H1 (cell line): ENCODE measurements around the gene ASCL5. TPM values are rescaled to one million over a fixed set of nuclear protein-coding genes. Genes with fewer than 3 reads are reported as not detected.

Experiments used
- CTCF ChIA-PET: fragments of 300-600 bp; sonication (Branson Sonifier 250); formaldehyde crosslinking; loops from one replicate; lab custom pipeline; 2021; ENCODE audit not compliant: partially characterized antibody; lab: Charles Lee
- POLR2A ChIA-PET: fragments of 300-600 bp; sonication (Branson Sonifier 250); formaldehyde crosslinking; loops from one replicate; lab custom pipeline; 2021; ENCODE audit warnings: inconsistent platforms; ENCODE audit not compliant: partially characterized antibody; lab: Charles Lee
- DNase-seq, 2 experiments: peaks; one replicate each; pipeline versions ENCODE4 v3.0.0 to v3.0.0-alpha.2; 2010 to 2022; ENCODE audit warnings: low spot score in 2 of 2, low read depth in 1 of 2, mixed read lengths in 1 of 2
- FAIRE-seq: peaks from 2 replicates; lab custom pipeline; 2011; peaks lifted over from hg19 to GRCh38; lab: Jason Lieb, UNC
- H2AFZ ChIP-seq: 2 replicates; pipeline ENCODE4 v1.8.1; 2012; ENCODE audit warnings: low read length, inconsistent platforms
- H2AK5ac ChIP-seq: 2 replicates; pipeline ENCODE4 v1.6.1; 2013; ENCODE audit warnings: low read depth, low read length
- H2BK120ac ChIP-seq: replicated peaks from 2 replicates; pipeline ENCODE3; 2013; ENCODE audit warnings: low read depth, low read length, inconsistent platforms
- H2BK12ac ChIP-seq: 2 replicates; pipeline ENCODE4 v1.6.1; 2013; ENCODE audit warnings: low read depth, low read length
- H2BK15ac ChIP-seq: 2 replicates; pipeline ENCODE4 v1.6.1; 2013; ENCODE audit warnings: low read length
- H2BK20ac ChIP-seq: 2 replicates; pipeline ENCODE4 v1.6.1; 2013; ENCODE audit warnings: low read length
- H2BK5ac ChIP-seq: 2 replicates; pipeline ENCODE4 v1.6.1; 2013; ENCODE audit warnings: low read depth, low read length
- H3K14ac ChIP-seq: 2 replicates; pipeline ENCODE4 v1.6.1; 2013; ENCODE audit warnings: inconsistent platforms; ENCODE audit not compliant: insufficient read length
- H3K18ac ChIP-seq: 2 replicates; pipeline ENCODE4 v1.6.1; 2013; ENCODE audit warnings: low read length; ENCODE audit errors: extremely low read depth
- H3K23ac ChIP-seq: 2 replicates; pipeline ENCODE4 v1.6.1; 2013; ENCODE audit warnings: inconsistent platforms; ENCODE audit not compliant: insufficient read length
- H3K23me2 ChIP-seq: 2 replicates; pipeline ENCODE4 v1.6.1; 2013; ENCODE audit warnings: low read depth, low read length
- H3K27ac ChIP-seq: 2 replicates; pipeline ENCODE4 v1.6.1; 2011; ENCODE audit warnings: low read depth, low read length, inconsistent platforms
- H3K27me3 ChIP-seq, 4 experiments: replicated peaks in 1 of 4; 1 replicate in 1 of 4; 2 replicates in 3 of 4; pipeline versions ENCODE4 v1.6.1 to v1.8.1; 2011 to 2013; ENCODE audit warnings: low read length in 3 of 4, mild to moderate bottlenecking in 3 of 4, inconsistent platforms in 2 of 4, mixed read lengths in 2 of 4, moderate library complexity in 1 of 4; ENCODE audit not compliant: control insufficient read depth in 3 of 4, insufficient read depth in 3 of 4; ENCODE audit errors: extremely low read depth in 1 of 4
- H3K36me3 ChIP-seq, 4 experiments: 2 replicates each; pipeline versions ENCODE4 v1.6.1 to v1.8.1; 2011 to 2013; ENCODE audit warnings: mild to moderate bottlenecking in 4 of 4, low read length in 3 of 4, moderate library complexity in 2 of 4, control low read depth in 1 of 4, inconsistent platforms in 1 of 4; ENCODE audit not compliant: insufficient read depth in 4 of 4, control insufficient read depth in 2 of 4
- H3K4ac ChIP-seq: replicated peaks from 2 replicates; pipeline ENCODE3; 2013; ENCODE audit warnings: low read length, low read depth, mixed read lengths, inconsistent platforms; ENCODE audit not compliant: insufficient read length
- H3K4me1 ChIP-seq, 4 experiments: replicated peaks in 1 of 4; 1 replicate in 1 of 4; 2 replicates in 3 of 4; pipeline versions ENCODE4 v1.6.1 to v1.8.1; 2011 to 2013; ENCODE audit warnings: low read length in 3 of 4, inconsistent platforms in 2 of 4, mixed read lengths in 1 of 4; ENCODE audit not compliant: insufficient read depth in 4 of 4, control insufficient read depth in 3 of 4
- H3K4me2 ChIP-seq, 2 experiments: 2 replicates each; pipeline versions ENCODE4 v1.6.1 to v1.8.1; 2011 to 2013; ENCODE audit warnings: low read depth in 2 of 2, low read length in 2 of 2, control low read depth in 1 of 2, inconsistent platforms in 1 of 2, mild to moderate bottlenecking in 1 of 2; ENCODE audit not compliant: insufficient read depth in 1 of 2
- H3K4me3 ChIP-seq, 4 experiments: fragments of 200-600, 300-600 bp in 1 of 4; sonication (generic), shearing (Covaris generic), sonication (Bioruptor Twin) in 1 of 4; 2 replicates each; pipeline versions ENCODE4 v1.5.1 to v1.8.1; 2011 to 2016; ENCODE audit warnings: low read length in 4 of 4, low read depth in 3 of 4, control low read depth in 2 of 4, inconsistent platforms in 2 of 4, mild to moderate bottlenecking in 2 of 4, mixed read lengths in 1 of 4, moderate library complexity in 1 of 4; ENCODE audit not compliant: insufficient read depth in 2 of 4; ENCODE audit errors: extremely low read depth in 1 of 4
- H3K56ac ChIP-seq: replicated peaks from 2 replicates; pipeline ENCODE3; 2013; ENCODE audit warnings: low read depth, mild to moderate bottlenecking, mixed read lengths, low read length, inconsistent platforms; ENCODE audit not compliant: insufficient read length
- H3K79me1 ChIP-seq: 2 replicates; pipeline ENCODE4 v1.6.1; 2013; ENCODE audit warnings: low read depth, low read length, control low read depth
- H3K79me2 ChIP-seq, 2 experiments: 2 replicates each; pipeline versions ENCODE4 v1.6.1 to v1.8.1; 2012 to 2013; ENCODE audit warnings: low read length in 2 of 2, mild to moderate bottlenecking in 2 of 2, inconsistent platforms in 1 of 2; ENCODE audit not compliant: insufficient read depth in 2 of 2, control insufficient read depth in 1 of 2
- H3K9ac ChIP-seq, 4 experiments: replicated peaks in 1 of 4; 1 replicate in 1 of 4; 2 replicates in 3 of 4; pipeline versions ENCODE4 v1.6.1 to v1.8.1; 2011 to 2013; ENCODE audit warnings: low read depth in 3 of 4, low read length in 3 of 4, control low read depth in 2 of 4, mild to moderate bottlenecking in 2 of 4, moderate library complexity in 2 of 4, inconsistent platforms in 1 of 4; ENCODE audit errors: extremely low read depth in 1 of 4
- H3K9me3 ChIP-seq, 2 experiments: 2 replicates each; pipeline versions ENCODE4 v1.6.1 to v1.8.1; 2012 to 2013; ENCODE audit warnings: mild to moderate bottlenecking in 2 of 2, moderate library complexity in 2 of 2, control low read depth in 1 of 2, inconsistent platforms in 1 of 2, low read depth in 1 of 2, low read length in 1 of 2, mixed read lengths in 1 of 2; ENCODE audit not compliant: insufficient read depth in 2 of 2
- H4K20me1 ChIP-seq, 2 experiments: replicated peaks in 1 of 2; 2 replicates each; pipeline versions ENCODE3 to v1.8.1; 2011 to 2013; ENCODE audit warnings: inconsistent platforms in 2 of 2, low read length in 2 of 2, mild to moderate bottlenecking in 1 of 2; ENCODE audit not compliant: insufficient read depth in 2 of 2, control insufficient read depth in 1 of 2
- H4K5ac ChIP-seq: 2 replicates; pipeline ENCODE4 v1.6.1; 2013; ENCODE audit warnings: low read length, low read depth, mixed read lengths, inconsistent platforms; ENCODE audit not compliant: insufficient read length
- H4K8ac ChIP-seq: 2 replicates; pipeline ENCODE4 v1.8.0; 2013; ENCODE audit warnings: mild to moderate bottlenecking, moderate library complexity, low read length, inconsistent platforms; ENCODE audit not compliant: insufficient read depth; ENCODE audit errors: extremely low read depth
- H4K91ac ChIP-seq: replicated peaks from 2 replicates; pipeline ENCODE3; 2013; ENCODE audit warnings: low read length, mixed read lengths, inconsistent platforms; ENCODE audit not compliant: insufficient read length
- ASH2L ChIP-seq: fragments of 200-600, 300-600 bp; sonication (generic); IDR thresholded peaks from one replicate; pipeline ENCODE4 v1.7.1; 2017; ENCODE audit warnings: low read length
- BCL11A ChIP-seq, 2 experiments: IDR thresholded peaks; one replicate each; pipeline ENCODE4 v1.6.1; 2011; ENCODE audit warnings: low read depth in 2 of 2, low read length in 2 of 2, mild to moderate bottlenecking in 2 of 2
- FOSL1 ChIP-seq: IDR thresholded peaks from 2 replicates; pipeline ENCODE4 v1.6.1; 2011; ENCODE audit warnings: mild to moderate bottlenecking, low read depth, low read length, moderate library complexity; ENCODE audit not compliant: insufficient read depth
- GTF2F1 ChIP-seq: IDR thresholded peaks from 2 replicates; pipeline ENCODE4 v1.6.1; 2012; ENCODE audit warnings: low read depth, low read length, improper control_type of control experiment, borderline replicate concordance
- HDAC6 ChIP-seq: IDR thresholded peaks from one replicate; pipeline ENCODE4 v1.7.1; 2012; ENCODE audit warnings: low read depth, mild to moderate bottlenecking, inconsistent platforms, low read length, moderate library complexity
- JUN ChIP-seq: IDR thresholded peaks from 2 replicates; pipeline ENCODE4 v1.6.1; 2011; ENCODE audit warnings: low read depth, mild to moderate bottlenecking, improper control_type of control experiment, low read length
- TAF1 ChIP-seq: IDR thresholded peaks from 2 replicates; pipeline ENCODE4 v1.6.1; 2011; ENCODE audit warnings: mild to moderate bottlenecking, low read depth, low read length
- TAF7 ChIP-seq: optimal IDR thresholded peaks from 2 replicates; pipeline ENCODE3; 2011; ENCODE audit warnings: low read depth, mild to moderate bottlenecking, inconsistent platforms, low read length, moderate library complexity, borderline replicate concordance
- TCF12 ChIP-seq: IDR thresholded peaks from 2 replicates; pipeline ENCODE4 v1.6.1; 2011; ENCODE audit warnings: low read depth, mild to moderate bottlenecking, low read length
- WGBS, 2 experiments: shearing (Covaris generic) in 1 of 2; methylation state at CpG; one replicate each; pipeline versions ENCODE4 v1.1.6 to v1.1.7; 2013 to 2015; ENCODE audit warnings: low lambda C conversion rate in 2 of 2, mixed read lengths in 2 of 2, inconsistent platforms in 1 of 2, low coverage in 1 of 2, missing lambda C conversion rate in 1 of 2; ENCODE audit not compliant: insufficient replicate concordance in 2 of 2, insufficient coverage in 1 of 2, insufficient read length in 1 of 2; ENCODE audit errors: extremely low coverage in 1 of 2, missing lambda C conversion rate in 1 of 2; 5-methylcytosine and 5-hydroxymethylcytosine counted together
- polyA plus RNA-seq, 7 experiments: library from polyadenylated mRNA; depleted of rRNA in 3 of 7; stranded (reverse) in 5 of 7; unstranded in 2 of 7; fragments of >200 nt in 5 of 7; fragments of 200-250 nt in 2 of 7; gene quantifications; 1 replicate in 5 of 7; 2 replicates in 1 of 7; 4 replicates in 1 of 7; pipeline versions ENCODE4 v1.2.1 to v1.2.3, GENCODE V29; 2011 to 2013; ENCODE audit warnings: missing spikeins in 2 of 7, mixed read lengths in 2 of 7
- total RNA-seq: library from RNA; stranded (reverse); fragmentation: NEBNext Ultra II Directional; extraction: Animal tissue kit (Norgen Biotek cat#: 25700); gene quantifications from 2 replicates; pipeline ENCODE4 v1.2.1, GENCODE V29; 2021

Gene ASCL5
- total and polyA plus RNA-seq, 2 of the 8 experiments (the other 6 are each of a cell fraction or from before 2014, with no cell fraction given): 0.29 to 0.41 TPM

- Histone ChIP-seq H3K9ac (no peak overlapping the region), H3K79me2 (no peaks in the 10 kb centered on the region), H3K9me3 (no peaks in the 10 kb centered on the region), H3K4me2 (no peak overlapping the region), H3K4me1 (peaks cover 0 to 14% (median 3%) of the 10 kb centered on the region in 4 experiments; a peak in 5 of 7 replicates), H4K20me1 (no peaks in the 10 kb centered on the region), H3K14ac (no peak overlapping the region), H3K36me3 (no peaks in the 10 kb centered on the region), H3K56ac (no peak overlapping the region), H2BK120ac (no peak overlapping the region), H2BK5ac (no peak overlapping the region), H2BK12ac (no peak overlapping the region), H3K4me3 (no peak overlapping the region), H4K8ac (no peak overlapping the region), H3K23me2 (no peaks in the 10 kb centered on the region), H2BK15ac (no peak overlapping the region), H3K18ac (no peak overlapping the region), H2AFZ (no peak overlapping the region), H4K5ac (no peak overlapping the region), H3K23ac (no peak overlapping the region), H3K79me1 (no peaks in the 10 kb centered on the region), H3K27me3 (no peaks in the 10 kb centered on the region; a peak in 1 of 7 replicates), H2AK5ac (no peak overlapping the region), H3K27ac (no peak overlapping the region), H3K4ac (no peak overlapping the region), H2BK20ac (no peak overlapping the region), H4K91ac (no peak overlapping the region)
- DNase-seq (no peak), FAIRE-seq (no peak)
- TF ChIP-seq HDAC6: no peak
- TF ChIP-seq TCF12: no peak
- TF ChIP-seq ASH2L: no peak
- no peak for TF ChIP-seq GTF2F1
- no peak for TF ChIP-seq FOSL1
- no peak for TF ChIP-seq BCL11A (IDR thresholded peaks at IDR 0.05; ENCODE audit: low read depth in 2 of 2, low read length in 2 of 2)
- no peak for TF ChIP-seq TAF1
- TF ChIP-seq JUN: no peak
- no peak for TF ChIP-seq TAF7
- POLR2A ChIA-PET: no interaction called here
- CTCF ChIA-PET: interaction anchor here (1.0 to 10.6 kb wide), 4 partner anchors 16 to 117 kb away, joined by 3 to 97 read pairs (median 4); no protein-coding TSS in a partner anchor
- WGBS, 2 experiments: 94% methylated on average over 4 of the region's 4 CpGs; no CpG with 5 or more reads in 1 of the 2 experiments
These were observed 60.0 kb downstream of the ASCL5 start for GRCh38 chr1:201066986-201067385.
